Ishikawa (cell line): ENCODE results near the gene TMEM79.

Experiments used
- CEBPB ChIP-seq: IDR thresholded peaks from 2 replicates; pipeline ENCODE4 v1.6.1; 2012
- CREB1 ChIP-seq: IDR thresholded peaks from 2 replicates; pipeline ENCODE4 v1.6.1; 2012; ENCODE audit warnings: low read depth
- EGR1 ChIP-seq: IDR thresholded peaks from 2 replicates; pipeline ENCODE4 v1.6.1; 2012
- EP300 ChIP-seq: IDR thresholded peaks from 2 replicates; pipeline ENCODE4 v1.6.1; 2012; ENCODE audit warnings: borderline replicate concordance
- NFIC ChIP-seq: IDR thresholded peaks from 2 replicates; pipeline ENCODE4 v1.6.1; 2012
- RAD21 ChIP-seq: IDR thresholded peaks from 2 replicates; pipeline ENCODE4 v1.6.1; 2012; ENCODE audit warnings: low read depth
- TAF1 ChIP-seq: IDR thresholded peaks from 2 replicates; pipeline ENCODE4 v1.6.1; 2012; ENCODE audit warnings: low read depth, mild to moderate bottlenecking
- TCF12 ChIP-seq: IDR thresholded peaks from 2 replicates; pipeline ENCODE4 v1.6.1; 2012; ENCODE audit warnings: low read depth
- TEAD4 ChIP-seq: IDR thresholded peaks from 2 replicates; pipeline ENCODE4 v1.6.1; 2012
- USF1 ChIP-seq: IDR thresholded peaks from 2 replicates; pipeline ENCODE4 v1.6.1; 2012
- YY1 ChIP-seq: IDR thresholded peaks from 2 replicates; pipeline ENCODE4 v1.6.1; 2012; ENCODE audit warnings: low read depth
- TF ChIP-seq, protein P1 (sequence below): IDR thresholded peaks from 2 replicates; pipeline ENCODE4 v1.6.1; 2012
- TF ChIP-seq, protein P2 (sequence below): IDR thresholded peaks from 2 replicates; pipeline ENCODE4 v1.6.1; 2012; ENCODE audit warnings: low read depth, mild to moderate bottlenecking

- TF ChIP-seq TAF1 (no peak), EP300 (no peak), CREB1 (no peak), EGR1 (no peak), TCF12 (no peak), USF1 (no peak), YY1 (no peak), TEAD4 (no peak), CEBPB (no peak), RAD21 (no peak), NFIC (no peak)
- TF ChIP-seq, protein P1, sequence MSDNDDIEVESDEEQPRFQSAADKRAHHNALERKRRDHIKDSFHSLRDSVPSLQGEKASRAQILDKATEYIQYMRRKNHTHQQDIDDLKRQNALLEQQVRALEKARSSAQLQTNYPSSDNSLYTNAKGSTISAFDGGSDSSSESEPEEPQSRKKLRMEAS = no peak
- TF ChIP-seq, protein P2, sequence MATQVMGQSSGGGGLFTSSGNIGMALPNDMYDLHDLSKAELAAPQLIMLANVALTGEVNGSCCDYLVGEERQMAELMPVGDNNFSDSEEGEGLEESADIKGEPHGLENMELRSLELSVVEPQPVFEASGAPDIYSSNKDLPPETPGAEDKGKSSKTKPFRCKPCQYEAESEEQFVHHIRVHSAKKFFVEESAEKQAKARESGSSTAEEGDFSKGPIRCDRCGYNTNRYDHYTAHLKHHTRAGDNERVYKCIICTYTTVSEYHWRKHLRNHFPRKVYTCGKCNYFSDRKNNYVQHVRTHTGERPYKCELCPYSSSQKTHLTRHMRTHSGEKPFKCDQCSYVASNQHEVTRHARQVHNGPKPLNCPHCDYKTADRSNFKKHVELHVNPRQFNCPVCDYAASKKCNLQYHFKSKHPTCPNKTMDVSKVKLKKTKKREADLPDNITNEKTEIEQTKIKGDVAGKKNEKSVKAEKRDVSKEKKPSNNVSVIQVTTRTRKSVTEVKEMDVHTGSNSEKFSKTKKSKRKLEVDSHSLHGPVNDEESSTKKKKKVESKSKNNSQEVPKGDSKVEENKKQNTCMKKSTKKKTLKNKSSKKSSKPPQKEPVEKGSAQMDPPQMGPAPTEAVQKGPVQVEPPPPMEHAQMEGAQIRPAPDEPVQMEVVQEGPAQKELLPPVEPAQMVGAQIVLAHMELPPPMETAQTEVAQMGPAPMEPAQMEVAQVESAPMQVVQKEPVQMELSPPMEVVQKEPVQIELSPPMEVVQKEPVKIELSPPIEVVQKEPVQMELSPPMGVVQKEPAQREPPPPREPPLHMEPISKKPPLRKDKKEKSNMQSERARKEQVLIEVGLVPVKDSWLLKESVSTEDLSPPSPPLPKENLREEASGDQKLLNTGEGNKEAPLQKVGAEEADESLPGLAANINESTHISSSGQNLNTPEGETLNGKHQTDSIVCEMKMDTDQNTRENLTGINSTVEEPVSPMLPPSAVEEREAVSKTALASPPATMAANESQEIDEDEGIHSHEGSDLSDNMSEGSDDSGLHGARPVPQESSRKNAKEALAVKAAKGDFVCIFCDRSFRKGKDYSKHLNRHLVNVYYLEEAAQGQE = no peak
These were observed 26.4 kb upstream of the TMEM79 start for GRCh38 chr1:156257711-156258110.
